ENCODE data around the gene FAM193A.

GRCh38 chr4:2626231-2626630 lies 89.8 kb downstream of the FAM193A start:
- TF ChIP-seq CTCF (conservative IDR thresholded peaks at IDR 0.05; ENCODE audit: low read depth, low read length) (no peak), EZH2phosphoT487 (IDR thresholded peaks at IDR 0.05; ENCODE audit: borderline replicate concordance, low read length) (no peak)
